LNCaP clone FGC (cell line): ENCODE data around the gene EPHB2.

ENCODE experiments used
- DNase-seq: peaks from one replicate; pipeline ENCODE4 v3.0.0-alpha.2; 2011; ENCODE audit warnings: low read depth
- H3K4me3 ChIP-seq: 2 replicates; pipeline ENCODE4 v1.5.1; 2011; ENCODE audit warnings: mild to moderate bottlenecking, low read depth, low read length, control low read depth
- CTCF ChIP-seq: IDR thresholded peaks from 2 replicates; pipeline ENCODE4 v1.5.1; 2012; ENCODE audit warnings: mild to moderate bottlenecking; ENCODE audit not compliant: control insufficient read depth, insufficient read depth; ENCODE audit errors: extremely low read depth

The EPHB2 gene

DNA sequence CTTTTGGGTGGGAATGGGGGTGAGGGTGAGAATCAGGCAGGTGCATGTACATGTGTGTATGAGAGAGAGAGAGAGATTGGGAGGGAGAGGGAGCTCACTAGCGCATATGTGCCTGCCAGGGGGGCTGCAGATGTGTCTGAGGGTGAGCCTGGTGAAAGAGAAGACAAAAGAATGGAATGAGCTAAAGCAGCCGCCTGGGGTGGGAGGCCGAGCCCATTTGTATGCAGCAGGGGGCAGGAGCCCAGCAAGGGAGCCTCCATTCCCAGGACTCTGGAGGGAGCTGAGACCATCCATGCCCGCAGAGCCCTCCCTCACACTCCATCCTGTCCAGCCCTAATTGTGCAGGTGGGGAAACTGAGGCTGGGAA lies 95.0 kb downstream of the EPHB2 start:
- H3K4me3 ChIP-seq: no peak overlapping the region
- no peak for DNase-seq
- no peak for TF ChIP-seq CTCF

- H3K4me3 ChIP-seq: no peak overlapping the region
- no peak for DNase-seq
- TF ChIP-seq CTCF: no peak
Measured at GRCh38 chr1:22806584-22806983, 95.9 kb downstream of the EPHB2 start.

DNA sequence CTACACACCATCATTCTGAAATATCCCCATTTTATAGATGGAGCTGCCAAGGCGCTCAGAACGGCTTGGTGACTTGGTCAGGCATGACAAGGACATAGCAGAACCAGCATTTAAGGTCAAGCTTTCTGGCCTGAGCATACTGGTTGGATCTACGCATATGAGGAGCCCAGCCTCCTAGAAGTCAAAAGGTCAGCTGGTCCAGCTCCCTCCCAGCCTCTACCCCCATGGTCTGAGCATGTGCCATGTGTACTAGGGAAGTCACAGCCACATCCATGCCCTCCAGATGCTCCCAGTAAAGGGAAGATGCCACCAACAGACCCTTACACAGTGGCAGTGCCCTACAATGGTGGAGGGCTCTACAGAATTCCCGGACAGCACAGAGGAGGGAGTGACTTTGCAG lies 96.7 kb downstream of the EPHB2 start:
- TF ChIP-seq CTCF: no peak
- no peak for DNase-seq
- no peak overlapping the region for H3K4me3 ChIP-seq

DNA sequence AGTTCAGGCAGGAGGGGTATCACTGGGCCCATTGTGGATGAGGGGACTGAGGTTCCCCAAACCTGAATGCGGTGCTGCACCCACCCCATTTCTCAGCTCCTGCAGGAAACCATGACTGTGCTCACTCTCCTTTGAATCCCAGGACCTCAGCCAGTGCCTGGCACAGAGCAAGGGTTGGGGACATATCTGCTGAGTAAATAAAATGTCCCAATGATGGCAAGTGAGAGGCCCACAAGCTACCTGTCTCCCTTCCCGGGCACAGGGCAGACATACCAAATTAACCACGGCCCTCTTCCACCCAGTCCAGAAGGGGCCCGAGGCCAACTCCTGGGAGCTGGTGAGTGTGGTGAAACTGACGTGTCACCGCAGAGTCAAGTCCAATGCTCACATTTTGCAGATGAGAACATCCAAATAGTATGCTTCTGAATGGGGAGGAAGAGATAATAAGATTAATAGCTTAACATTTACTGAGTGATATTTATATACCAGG lies 97.6 kb downstream of the EPHB2 start:
- no peak for DNase-seq
- no peak for TF ChIP-seq CTCF
- H3K4me3 ChIP-seq: no peak overlapping the region

GRCh38 chr1:22808676-22809483 lies 98.2 kb downstream of the EPHB2 start:
- DNase-seq: no peak
- H3K4me3 ChIP-seq: no peak overlapping the region
- no peak for TF ChIP-seq CTCF

DNA sequence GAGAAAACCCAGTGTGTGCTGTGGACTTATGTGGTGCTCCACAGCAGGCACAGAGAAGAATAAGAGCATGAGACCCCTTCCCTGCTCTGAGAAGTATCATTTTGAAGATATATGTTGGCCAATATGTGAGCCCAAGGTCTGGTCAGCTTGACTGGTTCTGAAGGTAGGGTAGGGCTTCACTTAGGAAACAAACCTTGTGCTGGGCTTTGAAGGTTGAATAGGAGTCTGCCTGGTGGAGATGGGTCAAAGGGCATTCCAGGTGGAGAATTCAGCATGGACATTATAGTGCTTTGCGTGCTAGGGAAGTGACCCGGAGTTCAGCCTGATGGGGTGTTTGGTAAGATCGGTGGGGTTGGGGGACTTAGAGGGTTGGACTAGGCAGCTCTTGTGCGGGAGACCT lies 99.1 kb downstream of the EPHB2 start:
- no peak for DNase-seq
- H3K4me3 ChIP-seq: no peak overlapping the region
- no peak for TF ChIP-seq CTCF

GRCh38 chr1:22810378-22810777 lies 99.7 kb downstream of the EPHB2 start:
- H3K4me3 ChIP-seq: no peak overlapping the region
- DNase-seq: no peak
- TF ChIP-seq CTCF: no peak
